Left lung (tissue), 10 donors: ENCODE measurements around the gene ADAM10. TPM values are rescaled to one million over a fixed set of nuclear protein-coding genes. Genes with fewer than 3 reads are reported as not detected.
A peak's percentile ranks its signal among the peaks of the same experiment; 100 is the strongest.
"Not testable (repeated sequence)": the region's sequence is repeated elsewhere in the genome, so short reads cannot be mapped to it uniquely, and the experiment has no call there.

Experiments used
- ATAC-seq: fragments of 200-7000 bp; cut with Tn5 transposase; one replicate; pipeline ENCODE4 v1.9.1; 2020; ENCODE audit warnings: moderate library complexity
- DNase-seq, 4 donors: peaks; one replicate each; pipeline ENCODE4 v3.0.0-alpha.2; 2013 to 2020
- H3K27ac ChIP-seq, 2 donors: fragments of 200-600 bp; sonication (generic) in 1 of 2; one replicate each; pipeline versions ENCODE4 v1.5.0 to v1.8.0; 2020 to 2021
- H3K27me3 ChIP-seq, 2 donors: fragments of 200-600 bp; sonication (generic) in 1 of 2; one replicate each; pipeline versions ENCODE4 v1.5.0 to v1.8.0; 2020 to 2021
- H3K36me3 ChIP-seq, 2 donors: fragments of 200-600 bp; sonication (generic) in 1 of 2; one replicate each; pipeline versions ENCODE4 v1.5.0 to v1.8.0; 2020 to 2021
- H3K4me1 ChIP-seq, 2 donors: fragments of 200-600 bp; one replicate each; pipeline ENCODE4 v1.8.0; 2021
- H3K4me3 ChIP-seq, 2 donors: fragments of 200-600 bp; sonication (generic) in 1 of 2; one replicate each; pipeline versions ENCODE4 v1.5.0 to v1.8.0; 2020 to 2021; ENCODE audit warnings: mild to moderate bottlenecking in 1 of 2
- H3K9me3 ChIP-seq, 2 donors: fragments of 200-600 bp; sonication (generic) in 1 of 2; one replicate each; pipeline versions ENCODE4 v1.5.0 to v1.8.0; 2020 to 2021
- intact Hi-C, 2 donors: fragments of 100-400 bp; cut with DNase I; formaldehyde crosslinking; loops; one replicate each; pipeline versions ENCODE4 v1.11.2 to v1.14.2; 2022
- polyA plus RNA-seq, 6 donors: library from polyadenylated mRNA; unstranded; fragments of 120-200 nt; gene quantifications; one replicate each; pipeline ENCODE4 v1.2.1, GENCODE V29; 2013; ENCODE audit not compliant: insufficient read length in 6 of 6
- total RNA-seq, 2 donors: library from RNA; stranded (reverse); fragmentation: NEBNext Ultra II Directional; extraction: Animal tissue kit (Norgen Biotek cat#: 25700); gene quantifications; one replicate each; pipeline ENCODE4 v1.2.1, GENCODE V29; 2021
- TF ChIP-seq, protein P1 (sequence below), 2 donors: fragments of 200-600 bp; sonication (generic) in 1 of 2; IDR thresholded peaks; one replicate each; pipeline versions ENCODE4 v1.5.0 to v1.8.0; 2021; ENCODE audit warnings: antibody characterized with exemption in 2 of 2
- donor health status: DM: no; HTN: yes; CAD: no.
- donor health status: DM: no; HTN: no; CAD: no.

ADAM10 gene
- total and polyA plus RNA-seq, 8 donors, result 130 to 167 (median 156) TPM

DNA sequence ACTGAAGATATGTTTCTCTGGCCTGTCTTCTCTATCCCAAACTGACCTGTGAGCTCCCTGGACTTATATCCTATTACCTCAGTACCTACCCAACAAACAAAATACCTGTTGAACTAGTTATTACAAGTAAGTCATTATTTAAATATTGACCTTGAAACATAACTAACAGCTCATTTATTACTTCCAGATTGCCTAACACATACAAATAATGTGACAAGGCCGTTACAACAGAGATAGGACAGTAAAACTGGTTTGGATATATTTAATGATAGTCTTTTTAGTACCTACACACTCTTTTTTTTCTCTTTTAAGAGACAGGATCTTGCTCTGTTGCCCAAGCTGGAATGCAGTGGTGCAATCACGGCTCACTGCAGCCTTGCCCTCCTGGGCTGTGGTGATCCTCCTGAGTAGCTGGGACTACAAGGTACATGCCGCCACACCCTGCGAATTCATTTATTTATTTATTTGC is 145.0 kb downstream of the ADAM10 start:
- no peaks in the 10 kb centered on the region for H3K27me3 ChIP-seq
- no peaks in the 10 kb centered on the region for H3K9me3 ChIP-seq
- DNase-seq, result no peak
- H3K4me3 ChIP-seq, result no peak overlapping the region
- peak; percentile 56 for ATAC-seq
- H3K27ac ChIP-seq, result no peak overlapping the region
- peaks cover 0 to 47% of the 10 kb centered on the region in 2 donors for H3K36me3 ChIP-seq
- TF ChIP-seq, protein P1, sequence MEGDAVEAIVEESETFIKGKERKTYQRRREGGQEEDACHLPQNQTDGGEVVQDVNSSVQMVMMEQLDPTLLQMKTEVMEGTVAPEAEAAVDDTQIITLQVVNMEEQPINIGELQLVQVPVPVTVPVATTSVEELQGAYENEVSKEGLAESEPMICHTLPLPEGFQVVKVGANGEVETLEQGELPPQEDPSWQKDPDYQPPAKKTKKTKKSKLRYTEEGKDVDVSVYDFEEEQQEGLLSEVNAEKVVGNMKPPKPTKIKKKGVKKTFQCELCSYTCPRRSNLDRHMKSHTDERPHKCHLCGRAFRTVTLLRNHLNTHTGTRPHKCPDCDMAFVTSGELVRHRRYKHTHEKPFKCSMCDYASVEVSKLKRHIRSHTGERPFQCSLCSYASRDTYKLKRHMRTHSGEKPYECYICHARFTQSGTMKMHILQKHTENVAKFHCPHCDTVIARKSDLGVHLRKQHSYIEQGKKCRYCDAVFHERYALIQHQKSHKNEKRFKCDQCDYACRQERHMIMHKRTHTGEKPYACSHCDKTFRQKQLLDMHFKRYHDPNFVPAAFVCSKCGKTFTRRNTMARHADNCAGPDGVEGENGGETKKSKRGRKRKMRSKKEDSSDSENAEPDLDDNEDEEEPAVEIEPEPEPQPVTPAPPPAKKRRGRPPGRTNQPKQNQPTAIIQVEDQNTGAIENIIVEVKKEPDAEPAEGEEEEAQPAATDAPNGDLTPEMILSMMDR (IDR thresholded peaks at IDR 0.05), result no peak
- intact Hi-C loops, result no loop called here
- H3K4me1 ChIP-seq, result peaks cover 0 to 6% of the 10 kb centered on the region in 2 donors

DNA sequence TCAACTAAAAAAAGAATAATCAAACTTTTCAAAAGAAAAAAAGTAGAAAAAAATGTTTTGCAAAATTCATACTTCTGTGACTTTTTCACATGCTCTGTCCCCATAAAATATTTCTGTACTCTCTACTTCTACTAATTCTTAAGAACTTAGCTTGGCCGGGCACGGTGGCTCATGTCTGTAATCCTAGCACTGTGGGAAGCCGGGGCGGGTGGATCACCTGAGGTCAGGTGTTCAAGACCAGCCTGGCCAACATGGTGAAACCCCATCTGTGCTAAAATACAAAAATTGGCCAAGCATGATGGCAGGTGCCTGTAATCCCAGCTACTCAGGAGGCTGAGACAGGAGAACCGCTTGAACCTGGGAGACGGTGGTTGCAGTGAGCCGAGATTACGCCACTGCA is 145.6 kb downstream of the ADAM10 start:
- H3K27me3 ChIP-seq, H3K4me3 ChIP-seq, H3K9me3 ChIP-seq, H3K4me1 ChIP-seq, DNase-seq, ATAC-seq, intact Hi-C loops, H3K27ac ChIP-seq: not testable (repeated sequence)
- H3K36me3 ChIP-seq, result peaks cover 0 to 42% of the 10 kb centered on the region in 2 donors

DNA sequence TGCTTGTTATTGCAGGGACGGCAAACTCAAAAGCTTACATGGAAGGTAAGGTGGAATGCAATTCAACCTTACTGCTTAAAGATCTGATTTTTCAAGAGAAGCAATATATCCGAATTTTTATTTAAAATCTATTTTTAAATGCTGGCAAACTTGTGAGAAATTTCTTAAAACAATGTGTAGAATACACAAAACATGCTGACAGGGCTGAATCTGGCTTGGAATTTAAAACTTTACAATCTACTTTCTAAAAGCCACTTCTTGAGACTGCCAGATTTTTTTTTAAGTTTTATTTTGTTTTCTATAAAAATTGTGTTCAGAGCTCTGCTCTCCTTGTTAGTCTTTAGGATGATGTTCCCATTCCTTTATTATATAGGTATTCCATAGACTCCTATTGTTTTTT is 146.7 kb downstream of the ADAM10 start:
- DNase-seq, result no peak
- no peak overlapping the region for H3K4me3 ChIP-seq
- peaks cover 0 to 4% of the 10 kb centered on the region in 2 donors for H3K4me1 ChIP-seq
- H3K27ac ChIP-seq, result no peak overlapping the region
- intact Hi-C loops, result no loop called here
- TF ChIP-seq, protein P1 (IDR thresholded peaks at IDR 0.05), result no peak
- H3K9me3 ChIP-seq, result no peaks in the 10 kb centered on the region
- peaks cover 0 to 41% of the 10 kb centered on the region in 2 donors for H3K36me3 ChIP-seq
- no peaks in the 10 kb centered on the region for H3K27me3 ChIP-seq
- no peak for ATAC-seq

DNA sequence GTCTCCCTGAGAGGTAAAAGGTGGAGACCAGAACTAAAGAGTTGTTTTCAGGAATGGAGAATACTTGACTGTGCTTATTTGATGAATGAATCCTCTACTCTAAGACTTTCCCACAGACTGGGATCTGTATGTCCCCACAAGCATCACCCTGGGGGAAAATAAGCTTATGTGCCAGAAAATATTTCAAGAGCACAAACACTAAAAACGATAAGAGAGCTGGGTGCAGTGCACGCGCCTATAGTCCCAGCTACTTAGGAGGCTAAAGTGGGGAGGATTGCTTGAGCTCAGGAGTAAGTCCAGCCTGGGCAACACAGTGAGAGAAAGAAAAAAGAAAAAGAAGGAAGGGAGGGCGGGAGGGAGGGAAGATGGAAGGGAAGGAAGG is 150.7 kb downstream of the ADAM10 start:
- Histone ChIP-seq H3K36me3 (peaks cover 0 to 36% of the 10 kb centered on the region in 2 donors), H3K9me3 (no peaks in the 10 kb centered on the region), H3K4me3 (no peak overlapping the region), H3K4me1 (peaks cover 0 to 9% of the 10 kb centered on the region in 2 donors), H3K27ac (peak overlapping the region in 1 of 2 donors; percentile 55), H3K27me3 (no peaks in the 10 kb centered on the region)
- ATAC-seq (peak; percentile 55), DNase-seq (no peak)
- intact Hi-C loops, result no loop called here
- TF ChIP-seq, protein P1 (IDR thresholded peaks at IDR 0.05), result no peak

DNA sequence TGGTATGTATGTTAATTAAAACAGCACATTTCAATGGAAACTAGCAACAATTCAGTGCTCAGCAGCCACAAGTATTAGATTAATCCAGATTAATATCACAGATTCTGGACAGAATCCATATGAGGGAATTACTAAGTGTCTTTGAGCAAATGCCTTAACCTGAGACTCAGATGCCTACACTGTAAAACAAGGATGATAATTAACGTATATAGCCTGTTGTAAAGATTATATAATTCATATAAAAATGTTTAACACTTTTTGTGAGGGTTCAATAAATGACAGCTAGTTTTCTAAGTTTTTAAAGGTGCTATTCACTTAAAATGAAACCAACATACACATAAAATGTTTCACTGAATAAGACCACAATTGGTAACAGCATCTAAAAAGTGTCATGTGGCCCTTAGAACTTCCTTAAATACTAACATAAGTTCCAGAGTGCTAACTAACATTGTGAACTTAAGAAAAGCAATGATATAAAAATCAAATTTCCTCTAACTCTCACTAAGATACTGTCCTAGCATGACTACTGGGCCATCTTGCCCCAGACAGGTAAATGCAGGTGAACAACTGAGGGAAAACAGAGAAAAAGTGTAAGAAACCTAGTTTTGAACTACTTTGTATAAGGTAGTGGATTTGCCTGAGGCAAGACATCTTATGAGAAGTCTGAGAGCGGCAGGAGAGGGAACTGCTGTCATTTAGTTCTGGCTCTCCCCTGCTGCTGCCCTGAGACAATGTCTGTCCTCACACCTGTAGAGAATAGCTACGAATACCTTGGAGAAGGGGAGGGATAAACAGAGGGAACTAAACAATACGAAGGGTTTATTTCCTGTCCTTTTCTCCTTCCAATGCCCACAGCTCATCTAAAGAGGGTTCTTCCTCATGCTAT is 151.3 kb downstream of the ADAM10 start:
- TF ChIP-seq, protein P1 (IDR thresholded peaks at IDR 0.05), result no peak
- Histone ChIP-seq H3K4me1 (peaks cover 0 to 9% of the 10 kb centered on the region in 2 donors), H3K4me3 (no peak overlapping the region), H3K27me3 (no peaks in the 10 kb centered on the region), H3K9me3 (no peaks in the 10 kb centered on the region), H3K36me3 (peaks cover 0 to 32% of the 10 kb centered on the region in 2 donors), H3K27ac (peak overlapping the region in 1 of 2 donors; percentile 55)
- ATAC-seq, result peak; percentile 41
- intact Hi-C loops, result no loop called here
- DNase-seq, result no peak
